Measurements from ENCODE around the gene POGLUT2.

- TF ChIP-seq CTCF (IDR thresholded peaks at IDR 0.05; ENCODE audit: low read depth, low read length, missing input control) (no peak), TAF1 (conservative IDR thresholded peaks at IDR 0.05) (peak; percentile 77)
These were observed at the start of gene POGLUT2, which contains the start of gene BIVM for GRCh38 chr13:102798581-102799425.

All from liver (tissue), 3 donors.